HG03196 (cell line): ENCODE measurements around the gene FNIP1.
"Not testable (repeated sequence)": the region's sequence is repeated elsewhere in the genome, so short reads cannot be mapped to it uniquely, and the experiment has no call there.

Experiments used
- ATAC-seq: cut with Tn5 transposase; IDR thresholded peaks from one replicate; pipeline ENCODE4 v1.9.1; 2021; ENCODE audit not compliant: unreplicated experiment

The FNIP1 gene

GRCh38 chr5:131693894-131694293, 102.9 kb downstream of the FNIP1 start:
- ATAC-seq, result no peak

- ATAC-seq, result no peak
Measured at GRCh38 chr5:131685516-131686171, 111.2 kb downstream of the FNIP1 start.

GRCh38 chr5:131684595-131684994, 112.2 kb downstream of the FNIP1 start:
- no peak for ATAC-seq

GRCh38 chr5:131684051-131684450, 112.8 kb downstream of the FNIP1 start:
- ATAC-seq, result no peak

- ATAC-seq, result no peak
Measured at GRCh38 chr5:131682826-131683225, 114.0 kb downstream of the FNIP1 start.

- ATAC-seq, result no peak
Measured at GRCh38 chr5:131682175-131682574, 114.6 kb downstream of the FNIP1 start.

GRCh38 chr5:131679911-131680310, 116.9 kb downstream of the FNIP1 start:
- ATAC-seq, result no peak

GRCh38 chr5:131678273-131678672, 118.5 kb downstream of the FNIP1 start:
- not testable (repeated sequence) for ATAC-seq

- no peak for ATAC-seq
Measured at GRCh38 chr5:131677115-131677514, 119.7 kb downstream of the FNIP1 start.

- peak; percentile 35 for ATAC-seq
Measured at GRCh38 chr5:131672776-131673175, 124.0 kb downstream of the FNIP1 start.

- no peak for ATAC-seq
Measured at GRCh38 chr5:131671994-131672655, 124.7 kb downstream of the FNIP1 start.

GRCh38 chr5:131671409-131671808, 125.4 kb downstream of the FNIP1 start:
- no peak for ATAC-seq

- no peak for ATAC-seq
Measured at GRCh38 chr5:131664929-131665328, 131.9 kb downstream of the FNIP1 start.

GRCh38 chr5:131661933-131662332, 134.9 kb downstream of the FNIP1 start:
- no peak for ATAC-seq

GRCh38 chr5:131659841-131660240, 137.0 kb downstream of the FNIP1 start:
- no peak for ATAC-seq

- ATAC-seq, result no peak
Measured at GRCh38 chr5:131659290-131659689, 137.5 kb downstream of the FNIP1 start.

- no peak for ATAC-seq
Measured at GRCh38 chr5:131654776-131655175, 142.0 kb downstream of the FNIP1 start.

- ATAC-seq, result no peak
Measured at GRCh38 chr5:131654309-131654708, 142.5 kb downstream of the FNIP1 start.

- no peak for ATAC-seq
Measured at GRCh38 chr5:131649161-131649560, 147.7 kb downstream of the FNIP1 start.

GRCh38 chr5:131647048-131647769, 149.6 kb downstream of the FNIP1 start:
- ATAC-seq, result peak; percentile 72

- ATAC-seq, result no peak
Measured at GRCh38 chr5:131644822-131645221, 152.0 kb downstream of the FNIP1 start.

GRCh38 chr5:131644370-131644769, 152.4 kb downstream of the FNIP1 start:
- no peak for ATAC-seq
